Measurements from ENCODE around the gene PELI2. TPM values are rescaled to one million over a fixed set of nuclear protein-coding genes. Genes with fewer than 3 reads are reported as not detected.

Gene PELI2
- total RNA-seq, 4 donors from 2014 or later, result 10.0 to 17.0 (median 13.2) TPM

DNA sequence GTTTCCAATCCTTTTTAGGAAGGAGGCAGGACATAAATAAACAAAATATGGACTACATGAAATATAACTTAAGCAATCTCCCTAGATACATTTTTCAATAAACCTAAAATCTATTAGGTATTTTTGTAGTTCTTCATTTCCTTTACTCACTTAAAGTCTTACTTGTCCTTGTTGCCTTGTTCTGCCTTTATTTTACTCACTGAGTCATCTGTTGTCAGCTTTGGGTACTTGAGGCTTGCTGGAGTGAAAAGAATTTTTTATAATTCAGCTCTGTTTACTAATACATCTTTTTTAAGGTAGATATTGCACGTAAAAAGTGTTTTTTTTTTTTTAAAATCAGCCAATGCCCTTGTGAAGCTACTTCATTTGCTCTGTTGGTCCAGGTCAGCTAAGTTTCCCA is 216.2 kb downstream of the PELI2 start:
- DNase-seq (ENCODE audit: low spot score in 2 of 2), result no peak
- 92 to 95% methylated on average over 1 of the region's 1 CpG for WGBS, 2 donors
- intact Hi-C loops (cut with DNase I; ENCODE audit: low total_unique reads), result no loop called here
- no peak overlapping the region for H3K4me3 ChIP-seq (ENCODE audit: low read depth, poor library complexity, severe bottlenecking)
- no peak for TF ChIP-seq POLR2A (IDR thresholded peaks at IDR 0.05)
- TF ChIP-seq, protein P1, sequence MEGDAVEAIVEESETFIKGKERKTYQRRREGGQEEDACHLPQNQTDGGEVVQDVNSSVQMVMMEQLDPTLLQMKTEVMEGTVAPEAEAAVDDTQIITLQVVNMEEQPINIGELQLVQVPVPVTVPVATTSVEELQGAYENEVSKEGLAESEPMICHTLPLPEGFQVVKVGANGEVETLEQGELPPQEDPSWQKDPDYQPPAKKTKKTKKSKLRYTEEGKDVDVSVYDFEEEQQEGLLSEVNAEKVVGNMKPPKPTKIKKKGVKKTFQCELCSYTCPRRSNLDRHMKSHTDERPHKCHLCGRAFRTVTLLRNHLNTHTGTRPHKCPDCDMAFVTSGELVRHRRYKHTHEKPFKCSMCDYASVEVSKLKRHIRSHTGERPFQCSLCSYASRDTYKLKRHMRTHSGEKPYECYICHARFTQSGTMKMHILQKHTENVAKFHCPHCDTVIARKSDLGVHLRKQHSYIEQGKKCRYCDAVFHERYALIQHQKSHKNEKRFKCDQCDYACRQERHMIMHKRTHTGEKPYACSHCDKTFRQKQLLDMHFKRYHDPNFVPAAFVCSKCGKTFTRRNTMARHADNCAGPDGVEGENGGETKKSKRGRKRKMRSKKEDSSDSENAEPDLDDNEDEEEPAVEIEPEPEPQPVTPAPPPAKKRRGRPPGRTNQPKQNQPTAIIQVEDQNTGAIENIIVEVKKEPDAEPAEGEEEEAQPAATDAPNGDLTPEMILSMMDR (IDR thresholded peaks at IDR 0.05), result no peak

DNA sequence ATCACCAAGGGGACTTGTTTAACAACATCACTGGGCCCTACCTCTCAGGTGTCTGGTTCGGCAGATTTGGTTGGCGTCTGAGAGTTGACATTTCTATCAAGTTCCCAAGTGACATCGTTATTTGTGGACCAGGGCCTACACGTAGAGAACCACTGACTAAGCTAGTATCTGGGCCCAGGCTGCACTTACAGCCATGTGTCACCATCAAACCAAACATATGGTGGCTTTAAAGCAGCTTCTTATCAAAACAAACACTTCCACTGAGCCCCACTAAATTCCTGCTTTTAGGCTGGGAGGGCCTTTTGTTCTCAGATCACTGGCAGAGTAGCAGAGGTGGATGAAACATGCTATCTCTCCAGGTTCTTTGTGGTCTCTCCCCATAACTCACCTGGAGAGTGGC is 220.5 kb downstream of the PELI2 start:
- 88 to 92% methylated on average over 4 of the region's 4 CpGs for WGBS, 2 donors

DNA sequence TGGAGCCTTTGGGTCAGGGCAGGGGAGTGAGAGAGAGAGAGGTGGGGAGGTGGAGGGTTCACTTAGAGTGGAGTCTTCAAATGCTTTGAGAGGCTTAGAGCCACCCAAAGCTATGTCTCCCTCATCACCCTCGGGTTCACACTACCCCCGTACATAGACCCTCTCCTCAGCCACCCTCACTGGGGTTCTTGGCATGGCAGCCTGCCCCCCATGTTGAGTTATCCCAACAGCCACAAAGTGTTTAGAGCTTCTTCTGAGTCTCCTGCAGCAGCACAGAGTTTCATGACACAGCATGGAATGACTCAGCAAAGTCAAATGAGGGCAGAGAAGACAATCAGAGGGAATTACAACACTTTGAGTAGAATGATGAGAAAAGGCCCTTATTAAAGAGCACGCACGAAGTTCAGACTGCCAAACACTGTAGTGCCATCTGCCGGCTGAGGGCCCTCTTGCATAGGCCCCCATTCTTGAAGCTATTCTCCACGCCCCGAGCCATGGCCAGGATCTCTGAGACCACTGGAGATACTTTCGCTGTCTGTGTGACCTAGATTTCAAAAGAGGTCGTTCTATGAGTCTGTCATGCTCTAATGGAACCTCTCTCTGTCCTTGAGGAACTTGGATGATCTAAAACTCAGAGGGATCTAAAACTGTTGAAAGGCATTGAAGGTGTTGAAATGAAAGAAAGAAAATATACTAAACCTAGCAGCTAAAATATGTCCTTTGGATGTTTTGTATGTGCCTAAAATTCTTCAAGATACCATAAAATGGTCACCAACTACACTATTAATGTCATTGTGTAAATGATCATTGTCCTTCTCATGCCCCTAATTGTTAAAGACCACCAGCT is 221.9 kb downstream of the PELI2 start:
- no peak overlapping the region for H3K4me3 ChIP-seq (ENCODE audit: low read depth, poor library complexity, severe bottlenecking)
- intact Hi-C loops (cut with DNase I; ENCODE audit: low total_unique reads), result no loop called here
- 34 to 48% methylated on average over 9 of the region's 9 CpGs for WGBS, 2 donors
- DNase-seq (ENCODE audit: low spot score in 2 of 2), result peak; percentile 75 to 93
- TF ChIP-seq, protein P1 (IDR thresholded peaks at IDR 0.05), result peak in 1 of 3 donors; percentile 61
- TF ChIP-seq POLR2A (IDR thresholded peaks at IDR 0.05), result no peak

More for the DNA sequence above, 220.5 kb downstream of the PELI2 start:
- TF ChIP-seq, protein P1 (IDR thresholded peaks at IDR 0.05), result no peak
- no peak for TF ChIP-seq POLR2A (IDR thresholded peaks at IDR 0.05)
- DNase-seq (ENCODE audit: low spot score in 2 of 2), result no peak
- no peak overlapping the region for H3K4me3 ChIP-seq (ENCODE audit: low read depth, poor library complexity, severe bottlenecking)
- intact Hi-C loops (cut with DNase I; ENCODE audit: low total_unique reads), result no loop called here

DNA sequence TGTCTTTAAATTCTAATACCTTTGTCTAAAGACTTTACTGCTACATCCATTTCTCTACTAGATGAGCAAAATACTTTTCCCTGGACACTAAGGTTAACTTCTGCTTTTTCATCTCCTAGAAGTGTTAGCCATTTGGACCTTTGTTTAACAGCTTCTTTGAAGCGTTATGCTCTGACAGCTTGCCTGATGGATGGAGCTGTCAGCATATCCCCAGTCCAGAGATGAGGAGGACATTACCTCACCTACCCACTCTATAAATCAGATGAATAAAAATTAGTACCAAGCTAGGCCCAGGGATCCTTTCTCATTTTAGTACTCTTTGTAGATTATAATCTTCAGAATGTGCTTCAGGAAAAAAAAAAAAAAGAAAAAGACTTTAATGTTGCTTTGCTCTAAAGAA is 222.7 kb downstream of the PELI2 start:
- intact Hi-C loops (cut with DNase I; ENCODE audit: low total_unique reads), result no loop called here
- no peak for DNase-seq (ENCODE audit: low spot score in 2 of 2)
- no peak overlapping the region for H3K4me3 ChIP-seq (ENCODE audit: low read depth, poor library complexity, severe bottlenecking)
- TF ChIP-seq POLR2A (IDR thresholded peaks at IDR 0.05), result no peak
- TF ChIP-seq, protein P1 (IDR thresholded peaks at IDR 0.05), result no peak
- 85 to 89% methylated on average over 1 of the region's 1 CpG for WGBS, 2 donors

DNA sequence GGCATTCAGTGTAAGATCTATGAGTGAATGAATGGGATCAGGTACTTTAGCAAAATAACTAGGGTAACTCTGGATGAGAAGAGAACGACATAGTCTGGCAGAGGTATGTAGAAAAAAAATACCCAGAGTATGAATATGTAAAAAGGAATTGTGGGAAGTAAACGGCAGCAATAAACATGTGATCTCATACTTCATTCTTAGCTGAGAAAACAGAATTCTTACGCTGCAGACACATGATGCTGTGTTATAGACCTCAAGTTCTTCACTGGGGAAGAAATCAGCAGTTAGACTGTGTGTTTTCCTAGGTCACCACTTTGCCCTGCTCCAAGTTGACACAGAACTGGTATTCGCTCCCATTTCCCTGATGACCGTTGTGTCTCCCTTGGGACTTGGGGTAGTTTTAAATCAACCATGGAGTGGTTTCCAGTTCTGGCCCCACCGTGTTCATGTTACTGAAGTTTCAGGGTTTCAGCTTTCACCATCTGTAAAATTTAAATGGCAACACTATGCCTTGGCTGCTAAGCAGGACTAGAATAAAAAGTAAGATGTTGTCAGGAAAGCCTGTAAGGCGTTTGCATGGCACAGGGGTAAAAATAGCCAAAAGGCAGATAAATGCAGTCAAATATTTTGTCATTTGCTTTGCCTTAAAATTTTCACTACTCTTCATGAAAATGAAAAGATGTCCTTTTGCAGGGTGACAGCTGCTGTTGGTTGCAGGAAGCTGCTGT is 223.7 kb downstream of the PELI2 start:
- intact Hi-C loops (cut with DNase I; ENCODE audit: low total_unique reads), result no loop called here
- H3K4me3 ChIP-seq (ENCODE audit: low read depth, poor library complexity, severe bottlenecking), result no peak overlapping the region
- no peak for DNase-seq (ENCODE audit: low spot score in 2 of 2)
- 57 to 59% methylated on average over 7 of the region's 7 CpGs for WGBS, 2 donors
- TF ChIP-seq POLR2A (IDR thresholded peaks at IDR 0.05), result no peak
- TF ChIP-seq, protein P1 (IDR thresholded peaks at IDR 0.05), result no peak

Data from lower leg skin (tissue), 4 donors.